GM19463 (cell line): ENCODE data around the gene ZNF423.

Experiments used
- ATAC-seq: cut with Tn5 transposase; IDR thresholded peaks from one replicate; pipeline ENCODE4 v1.9.1; 2021; ENCODE audit warnings: mild to moderate bottlenecking, moderate library complexity; ENCODE audit not compliant: unreplicated experiment

ZNF423 gene

DNA sequence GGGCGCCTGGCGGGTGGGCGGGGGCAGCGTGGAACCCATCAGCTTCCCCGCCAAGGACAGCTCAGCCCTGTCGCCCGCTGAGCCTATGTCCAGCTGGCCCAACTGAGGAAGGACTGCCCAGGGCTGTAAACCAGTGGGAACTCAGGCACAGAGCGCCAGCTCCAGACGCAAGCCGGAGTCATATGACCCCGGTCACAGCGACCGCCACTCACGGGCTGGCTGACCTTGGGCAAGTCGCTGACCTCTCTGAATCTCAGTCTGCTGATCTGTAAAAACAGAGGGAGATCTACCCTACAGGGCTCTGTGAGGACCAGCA is 312.3 kb downstream of the ZNF423 start:
- no peak for ATAC-seq

- ATAC-seq: no peak
These were observed 312.8 kb downstream of the ZNF423 start for GRCh38 chr16:49542946-49543630.

DNA sequence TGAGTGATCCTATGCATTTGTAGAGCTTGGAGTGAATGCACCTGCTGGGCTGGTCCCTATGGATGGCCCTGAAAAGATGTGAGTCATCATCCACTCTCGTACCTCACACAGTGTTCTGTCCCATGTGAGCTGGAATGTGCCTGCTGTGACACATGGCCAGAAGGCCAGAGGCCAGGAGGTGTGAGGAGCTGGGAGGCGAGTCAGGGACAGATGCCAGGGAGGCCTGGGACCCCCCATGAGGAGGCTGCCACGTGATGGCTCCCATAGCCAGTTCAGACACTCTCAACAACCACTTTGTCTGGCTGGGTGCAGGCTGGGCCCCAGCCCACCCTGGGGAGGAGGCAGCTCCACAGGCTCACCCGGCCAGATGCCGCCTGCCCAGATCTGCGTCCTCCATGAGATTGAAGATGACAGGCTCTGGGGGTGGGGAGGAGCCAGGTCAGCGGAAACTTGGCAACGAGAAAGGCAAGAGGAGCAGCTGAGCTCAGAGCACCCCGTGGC is 313.5 kb downstream of the ZNF423 start:
- ATAC-seq: no peak

- ATAC-seq: no peak
These were observed 315.1 kb downstream of the ZNF423 start for GRCh38 chr16:49540836-49541235.

GRCh38 chr16:49539758-49540157 is 316.2 kb downstream of the ZNF423 start:
- no peak for ATAC-seq

DNA sequence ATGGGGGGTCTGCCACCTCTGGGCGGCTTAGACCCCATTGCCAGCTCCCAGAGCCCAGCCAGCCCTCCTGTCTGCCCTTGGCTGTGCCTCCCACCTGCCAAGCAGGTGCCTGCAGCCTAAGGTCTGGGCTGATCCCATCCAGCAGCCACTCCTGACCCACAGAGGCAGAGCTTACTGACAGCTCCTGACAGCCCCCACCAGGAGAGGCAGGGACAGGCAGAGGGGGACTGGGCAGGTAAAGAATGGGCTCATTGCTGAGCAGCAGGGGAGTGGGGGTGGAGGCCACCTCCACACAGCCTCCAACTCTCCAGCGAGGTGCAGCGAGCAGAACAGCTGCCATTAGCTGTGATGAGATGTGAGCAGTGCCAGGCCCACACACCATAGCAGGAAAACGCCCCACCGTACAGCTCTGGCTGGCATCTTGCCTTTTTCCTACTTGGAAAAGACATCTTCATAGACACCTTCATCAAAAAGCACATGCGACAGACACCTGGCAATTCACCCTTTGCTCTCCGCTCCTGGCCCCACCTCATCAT is 317.9 kb downstream of the ZNF423 start:
- ATAC-seq: no peak

- ATAC-seq: no peak
These were observed 320.9 kb downstream of the ZNF423 start for GRCh38 chr16:49534901-49535610.

DNA sequence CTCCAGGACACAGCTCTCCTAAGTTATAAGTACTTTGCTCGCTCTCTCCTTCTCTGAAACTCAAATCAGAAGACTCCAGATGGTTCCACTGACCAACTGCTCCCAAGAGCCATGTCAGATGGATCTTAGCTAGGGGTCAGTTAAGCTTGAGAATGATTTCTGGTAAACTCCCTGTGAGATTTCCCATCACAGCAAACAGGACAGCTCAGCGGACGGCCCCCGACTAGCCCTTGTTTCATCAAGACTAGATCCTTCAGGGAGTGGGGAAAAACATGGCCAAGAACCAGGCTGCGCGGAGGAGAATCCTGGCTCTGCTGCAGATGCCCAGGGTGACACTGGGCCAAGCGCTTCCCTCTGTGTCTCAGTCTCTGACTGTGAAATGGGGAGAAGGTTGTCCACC is 322.5 kb downstream of the ZNF423 start:
- ATAC-seq: no peak

- ATAC-seq: no peak
These were observed 323.0 kb downstream of the ZNF423 start for GRCh38 chr16:49532873-49533272.

- ATAC-seq: no peak
These were observed 323.7 kb downstream of the ZNF423 start for GRCh38 chr16:49531931-49532840.

GRCh38 chr16:49531425-49531824 is 324.5 kb downstream of the ZNF423 start:
- no peak for ATAC-seq

- no peak for ATAC-seq
These were observed 325.4 kb downstream of the ZNF423 start for GRCh38 chr16:49530427-49530970.

DNA sequence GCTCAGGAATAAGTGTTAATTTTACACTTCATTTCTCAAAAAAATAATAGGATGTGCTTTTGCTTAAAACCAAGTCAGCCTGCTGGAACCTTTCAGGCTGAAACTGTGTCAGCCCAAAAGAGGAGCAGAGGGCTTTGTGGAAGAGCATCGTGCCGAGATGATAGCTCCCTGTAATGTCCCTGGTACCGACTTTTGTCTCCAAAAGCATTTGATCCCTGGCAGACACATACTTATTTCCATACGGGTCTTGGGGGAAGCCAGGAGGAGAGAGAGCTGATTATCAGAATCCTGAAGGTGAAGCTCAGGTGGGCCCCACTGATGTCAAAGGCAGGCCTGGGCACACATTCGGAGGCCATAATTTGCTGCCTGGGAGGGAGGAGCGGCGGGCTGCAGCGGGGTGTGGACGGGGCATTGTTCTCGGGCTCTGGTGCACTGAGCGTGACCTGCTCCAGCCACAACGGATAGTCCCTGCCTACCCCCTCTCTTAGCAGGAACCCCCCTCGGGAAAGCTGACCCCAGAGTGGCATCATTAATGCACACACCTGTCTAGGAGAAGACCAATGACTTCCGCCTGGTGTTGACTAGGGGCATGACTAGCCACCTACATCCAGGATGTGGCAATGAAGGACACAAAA is 326.4 kb downstream of the ZNF423 start:
- peak; percentile 36 for ATAC-seq

GRCh38 chr16:49528866-49529288 is 327.0 kb downstream of the ZNF423 start:
- no peak for ATAC-seq

GRCh38 chr16:49528060-49528865 is 327.6 kb downstream of the ZNF423 start:
- ATAC-seq: no peak

DNA sequence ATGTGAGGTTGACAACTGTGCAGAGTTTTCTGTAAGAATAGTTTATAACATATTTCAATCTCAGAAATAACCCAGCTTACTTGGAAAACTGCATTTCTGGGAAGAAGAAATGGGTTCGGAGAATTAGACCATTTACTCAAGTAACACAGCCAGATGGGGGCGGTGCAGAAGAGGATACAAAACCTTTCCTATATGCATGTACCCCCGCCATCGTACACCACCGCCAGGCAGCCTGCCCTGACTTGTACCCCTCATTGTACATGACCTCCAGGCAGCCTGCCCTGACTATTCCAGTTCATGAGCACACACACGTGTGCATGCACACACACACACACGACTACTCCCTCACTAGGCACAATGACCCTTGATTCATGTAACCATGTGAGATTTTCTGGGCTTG is 328.3 kb downstream of the ZNF423 start:
- no peak for ATAC-seq

DNA sequence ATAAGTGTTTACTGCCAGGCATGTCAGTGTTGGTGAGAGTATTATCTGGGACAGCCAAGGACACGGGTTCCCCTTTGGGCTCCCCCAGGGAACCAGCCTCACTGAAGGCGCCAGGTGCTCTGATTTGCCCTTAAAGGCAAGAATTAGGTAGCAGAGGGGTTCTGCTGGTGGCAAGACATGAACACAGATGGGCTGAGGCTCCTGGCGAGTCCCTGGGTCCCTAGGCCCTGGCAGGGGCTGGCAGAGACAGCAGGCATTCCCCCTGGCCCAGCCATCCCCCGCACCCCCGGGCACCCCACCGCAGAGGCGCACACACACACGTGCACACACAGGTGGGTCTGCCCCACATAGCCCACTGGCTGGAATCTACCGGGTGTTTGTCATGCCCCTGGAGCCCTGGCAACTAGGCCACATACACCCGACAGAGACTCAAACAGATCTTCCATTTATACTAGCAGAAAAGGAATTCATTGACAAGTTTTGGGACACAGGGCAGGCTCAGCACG is 329.0 kb downstream of the ZNF423 start:
- no peak for ATAC-seq

DNA sequence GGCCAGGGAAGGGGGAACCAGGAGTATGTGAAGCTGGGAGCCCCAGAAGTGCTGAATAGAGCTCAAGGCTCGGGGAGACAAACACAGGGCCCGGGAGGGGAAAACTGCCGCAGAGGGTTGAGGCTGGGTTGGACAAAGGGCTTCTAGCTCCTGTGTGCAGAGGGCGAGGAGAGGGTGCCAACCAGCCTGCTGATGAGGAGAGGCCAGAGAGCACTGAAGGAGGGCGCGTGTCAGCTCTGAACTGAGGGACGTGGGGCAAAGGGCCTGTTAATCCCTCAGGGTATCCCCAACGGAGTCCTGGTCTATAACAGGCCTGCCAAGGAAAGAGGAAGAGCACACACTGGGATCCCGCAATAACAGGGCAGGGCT is 331.0 kb downstream of the ZNF423 start:
- ATAC-seq: no peak

DNA sequence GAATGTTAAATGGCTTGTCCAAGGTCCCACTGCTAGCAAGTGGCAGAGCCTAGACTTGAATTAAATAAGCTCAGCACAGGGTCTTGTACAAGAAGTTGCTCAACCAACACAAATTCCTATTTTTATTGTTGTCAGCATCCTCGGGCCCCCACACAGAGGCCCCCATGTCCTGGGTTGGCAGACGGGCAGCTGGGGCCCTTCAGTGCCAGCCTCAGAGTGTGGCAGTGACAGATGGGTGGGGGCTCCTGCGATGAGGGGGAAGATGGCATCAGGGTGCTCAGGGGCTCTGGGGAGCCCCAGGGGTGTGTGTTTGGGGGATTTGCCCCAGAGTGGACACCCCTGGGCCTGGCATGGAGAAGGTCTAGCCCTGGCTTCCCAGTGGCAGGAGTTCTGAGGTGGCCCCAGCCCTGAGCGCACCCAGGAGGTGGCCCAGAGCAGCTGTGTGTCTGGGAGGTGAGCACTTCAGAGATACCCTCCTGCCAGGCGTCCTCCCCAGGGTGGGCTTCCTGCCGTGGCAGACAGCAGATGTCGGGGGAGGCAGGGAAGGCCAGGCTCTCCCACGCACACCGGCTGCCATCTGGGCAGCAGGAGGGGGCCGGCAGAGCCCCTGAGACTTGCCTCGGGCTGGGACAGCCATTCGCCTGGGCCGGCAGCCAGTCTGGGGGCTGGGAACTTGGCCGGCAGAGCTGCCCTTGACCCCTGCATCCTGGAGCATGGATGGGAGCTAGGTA is 331.5 kb downstream of the ZNF423 start:
- ATAC-seq: no peak
